LNCAP (cell line): ENCODE results near the gene ZNF74.

Experiments used
- TF ChIP-seq, protein P1 (sequence below): fragments of 450-650 bp; IDR thresholded peaks from 2 replicates; pipeline ENCODE4 v1.5.1; 2017; ENCODE audit warnings: mild to moderate bottlenecking

ZNF74 gene

DNA sequence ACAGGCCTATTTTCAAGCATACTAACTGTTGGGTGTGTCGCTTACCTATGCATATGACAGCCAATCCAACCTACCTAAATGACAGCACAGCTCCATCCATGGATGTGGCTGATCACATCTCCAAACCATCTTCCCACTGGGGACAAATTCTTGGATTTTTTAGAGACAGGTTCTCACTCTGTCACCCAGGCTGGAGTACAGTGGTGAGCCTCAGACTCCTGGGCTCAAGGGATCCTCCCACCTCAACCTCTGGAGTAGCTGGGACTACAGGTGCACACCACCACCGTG is 25.7 kb downstream of the ZNF74 start:
- TF ChIP-seq, protein P1, sequence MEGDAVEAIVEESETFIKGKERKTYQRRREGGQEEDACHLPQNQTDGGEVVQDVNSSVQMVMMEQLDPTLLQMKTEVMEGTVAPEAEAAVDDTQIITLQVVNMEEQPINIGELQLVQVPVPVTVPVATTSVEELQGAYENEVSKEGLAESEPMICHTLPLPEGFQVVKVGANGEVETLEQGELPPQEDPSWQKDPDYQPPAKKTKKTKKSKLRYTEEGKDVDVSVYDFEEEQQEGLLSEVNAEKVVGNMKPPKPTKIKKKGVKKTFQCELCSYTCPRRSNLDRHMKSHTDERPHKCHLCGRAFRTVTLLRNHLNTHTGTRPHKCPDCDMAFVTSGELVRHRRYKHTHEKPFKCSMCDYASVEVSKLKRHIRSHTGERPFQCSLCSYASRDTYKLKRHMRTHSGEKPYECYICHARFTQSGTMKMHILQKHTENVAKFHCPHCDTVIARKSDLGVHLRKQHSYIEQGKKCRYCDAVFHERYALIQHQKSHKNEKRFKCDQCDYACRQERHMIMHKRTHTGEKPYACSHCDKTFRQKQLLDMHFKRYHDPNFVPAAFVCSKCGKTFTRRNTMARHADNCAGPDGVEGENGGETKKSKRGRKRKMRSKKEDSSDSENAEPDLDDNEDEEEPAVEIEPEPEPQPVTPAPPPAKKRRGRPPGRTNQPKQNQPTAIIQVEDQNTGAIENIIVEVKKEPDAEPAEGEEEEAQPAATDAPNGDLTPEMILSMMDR, result no peak

GRCh38 chr22:20420157-20420842 is 26.3 kb downstream of the ZNF74 start:
- TF ChIP-seq, protein P1, result no peak

DNA sequence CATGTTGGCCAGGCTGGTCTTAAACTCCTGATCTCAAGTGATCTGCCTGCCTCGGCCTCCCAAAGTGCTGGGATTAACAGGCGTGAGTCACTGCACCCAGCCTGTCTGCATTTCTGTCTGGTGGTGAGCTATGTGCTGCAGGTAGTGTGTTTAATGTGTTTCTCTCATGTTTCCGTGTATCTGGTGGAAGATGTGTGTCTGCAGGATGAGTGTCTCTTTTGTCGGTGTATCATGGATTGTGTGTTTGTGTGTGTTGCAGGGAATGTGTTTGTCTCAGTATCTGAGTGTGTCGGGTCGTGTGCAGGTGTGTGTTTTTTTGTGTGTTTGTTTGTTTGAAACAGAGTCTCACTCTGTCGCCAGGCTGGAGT is 27.5 kb downstream of the ZNF74 start:
- TF ChIP-seq, protein P1, result no peak

DNA sequence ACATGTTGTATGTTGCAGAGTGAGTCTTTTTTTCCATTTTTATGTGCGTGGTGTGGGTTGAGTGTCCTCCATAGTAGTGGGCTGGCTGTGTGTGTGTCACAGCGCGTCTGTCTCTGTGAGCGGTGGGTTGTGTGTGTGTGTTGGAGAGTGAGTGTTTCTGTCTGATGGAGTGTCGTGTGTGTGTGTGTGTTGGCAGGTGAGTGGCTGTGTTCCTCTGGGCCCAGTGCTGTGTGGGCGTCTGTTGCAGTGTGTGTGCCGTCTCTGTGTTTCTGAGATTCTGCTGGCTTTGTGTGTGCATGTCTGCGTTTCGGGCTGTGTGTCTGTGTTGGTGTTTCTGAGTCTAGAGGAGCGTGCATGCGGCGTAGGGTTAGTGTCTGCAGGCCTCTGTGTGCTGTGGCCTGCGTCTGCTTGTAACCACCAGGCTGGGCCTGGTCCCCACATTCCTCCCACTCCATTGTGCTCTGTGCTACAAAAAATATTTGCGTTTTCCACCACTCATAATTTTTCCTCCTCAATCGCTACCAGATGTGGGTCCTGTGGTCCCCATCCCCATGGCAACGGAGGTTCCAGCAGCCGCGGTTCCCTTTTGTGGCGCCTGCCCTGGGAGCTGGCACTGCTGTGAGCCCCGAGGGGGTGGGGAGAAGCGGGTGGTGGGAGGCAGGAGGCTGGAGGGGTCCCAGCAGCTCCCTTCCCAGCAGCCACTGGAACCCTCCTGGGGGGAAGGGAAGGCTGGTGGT is 28.5 kb downstream of the ZNF74 start:
- TF ChIP-seq, protein P1, result no peak

GRCh38 chr22:20423008-20423905 is 29.3 kb downstream of the ZNF74 start:
- TF ChIP-seq, protein P1, result no peak

DNA sequence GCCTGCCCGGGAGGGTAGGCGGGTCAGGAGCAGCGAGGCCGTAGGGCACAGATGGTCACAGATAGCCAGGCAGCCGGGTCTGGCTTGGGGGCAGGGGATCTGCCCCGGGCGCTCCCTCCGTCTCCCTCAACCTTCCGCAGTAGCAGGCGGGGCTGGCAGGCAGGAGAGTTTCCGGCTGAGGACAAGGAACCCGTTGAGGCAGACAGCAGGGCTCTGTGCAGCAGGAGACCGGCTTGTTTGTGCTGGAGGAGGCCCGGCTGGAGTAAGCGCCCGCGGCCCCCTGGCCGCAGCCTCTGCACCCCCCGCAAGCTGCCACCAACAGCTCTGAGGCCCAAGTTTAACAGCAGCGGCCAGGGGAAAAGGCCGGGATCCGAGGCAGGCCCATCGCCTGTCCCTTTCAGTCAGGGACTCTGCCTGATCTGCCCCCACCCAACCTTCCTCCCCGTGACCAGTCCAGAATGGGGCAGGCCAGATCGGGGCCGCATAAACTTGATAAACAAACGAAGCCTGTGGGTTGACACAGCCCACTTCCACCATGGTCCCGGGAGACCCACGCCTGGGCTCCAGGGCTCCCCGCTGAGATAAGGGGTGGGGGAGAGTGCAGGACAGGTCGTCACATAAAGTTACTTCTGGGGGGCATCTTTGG is 30.1 kb downstream of the ZNF74 start:
- TF ChIP-seq, protein P1, result no peak

GRCh38 chr22:20424568-20424931 is 30.6 kb downstream of the ZNF74 start:
- TF ChIP-seq, protein P1, result no peak
